ENCODE results near the gene TMEM52.

Gene TMEM52

GRCh38 chr1:1960480-1961196 lies 41.6 kb upstream of the TMEM52 start:
- TF ChIP-seq, protein P1, sequence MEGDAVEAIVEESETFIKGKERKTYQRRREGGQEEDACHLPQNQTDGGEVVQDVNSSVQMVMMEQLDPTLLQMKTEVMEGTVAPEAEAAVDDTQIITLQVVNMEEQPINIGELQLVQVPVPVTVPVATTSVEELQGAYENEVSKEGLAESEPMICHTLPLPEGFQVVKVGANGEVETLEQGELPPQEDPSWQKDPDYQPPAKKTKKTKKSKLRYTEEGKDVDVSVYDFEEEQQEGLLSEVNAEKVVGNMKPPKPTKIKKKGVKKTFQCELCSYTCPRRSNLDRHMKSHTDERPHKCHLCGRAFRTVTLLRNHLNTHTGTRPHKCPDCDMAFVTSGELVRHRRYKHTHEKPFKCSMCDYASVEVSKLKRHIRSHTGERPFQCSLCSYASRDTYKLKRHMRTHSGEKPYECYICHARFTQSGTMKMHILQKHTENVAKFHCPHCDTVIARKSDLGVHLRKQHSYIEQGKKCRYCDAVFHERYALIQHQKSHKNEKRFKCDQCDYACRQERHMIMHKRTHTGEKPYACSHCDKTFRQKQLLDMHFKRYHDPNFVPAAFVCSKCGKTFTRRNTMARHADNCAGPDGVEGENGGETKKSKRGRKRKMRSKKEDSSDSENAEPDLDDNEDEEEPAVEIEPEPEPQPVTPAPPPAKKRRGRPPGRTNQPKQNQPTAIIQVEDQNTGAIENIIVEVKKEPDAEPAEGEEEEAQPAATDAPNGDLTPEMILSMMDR (IDR thresholded peaks at IDR 0.05), result no peak

GRCh38 chr1:1959840-1960479 lies 40.9 kb upstream of the TMEM52 start:
- TF ChIP-seq, protein P1 (IDR thresholded peaks at IDR 0.05), result peak; percentile 99

DNA sequence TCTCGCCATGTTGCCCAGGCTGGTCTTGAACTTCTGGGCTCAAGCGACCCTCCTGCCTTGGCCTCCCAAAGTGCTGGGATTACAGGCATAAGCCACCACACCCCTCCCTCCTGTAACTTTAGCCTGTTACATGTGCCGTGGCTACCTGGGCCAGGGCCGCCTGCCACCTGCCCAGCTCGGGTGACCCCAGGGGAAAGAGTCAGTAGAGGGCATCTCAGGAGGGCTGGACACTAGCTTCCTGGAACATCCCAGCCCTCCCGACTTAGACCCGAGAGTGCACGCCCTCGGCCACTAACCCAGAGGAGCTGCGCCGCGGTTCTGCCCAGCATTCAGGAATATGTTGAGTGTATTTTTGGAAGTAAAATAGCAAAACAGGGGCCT lies 40.4 kb upstream of the TMEM52 start:
- TF ChIP-seq, protein P1 (IDR thresholded peaks at IDR 0.05), result no peak

GRCh38 chr1:1958071-1958541 lies 39.0 kb upstream of the TMEM52 start:
- TF ChIP-seq, protein P1 (IDR thresholded peaks at IDR 0.05), result no peak

- TF ChIP-seq, protein P1 (IDR thresholded peaks at IDR 0.05), result no peak
Observed at GRCh38 chr1:1957533-1957961, 38.5 kb upstream of the TMEM52 start.

- TF ChIP-seq, protein P1 (IDR thresholded peaks at IDR 0.05), result no peak
Observed at GRCh38 chr1:1956586-1957532, 37.8 kb upstream of the TMEM52 start.

GRCh38 chr1:1956101-1956500 lies 37.0 kb upstream of the TMEM52 start:
- TF ChIP-seq, protein P1 (IDR thresholded peaks at IDR 0.05), result no peak

Measured in LNCAP (cell line).